GM12878 (cell line): Measurements from ENCODE around the gene CEP135. TPM values are rescaled to one million over a fixed set of nuclear protein-coding genes. Genes with fewer than 3 reads are reported as not detected.

Experiments
- ATAC-seq: fragments of 200-7000 bp; cut with Tn5 transposase; 3 replicates; pipeline ENCODE4 v1.9.1; 2020; ENCODE audit warnings: mild to moderate bottlenecking, moderate library complexity
- BruUV-seq: library from RNA; stranded (reverse); fragments of 400-500 nt; replicated peaks from 2 replicates; lab custom pipeline; 2021; lab: Mats Ljungman, UMichigan
- CTCF ChIA-PET: fragments of 300-600 bp; sonication (Branson Sonifier 250); formaldehyde crosslinking; extraction: SDS; loops from one replicate; lab custom pipeline; 2021; ENCODE audit warnings: inconsistent platforms; lab: Yijun Ruan, JAX
- POLR2A ChIA-PET: fragments of 350-600 bp; formaldehyde crosslinking; extraction: SDS; loops from one replicate; lab custom pipeline; 2021; ENCODE audit warnings: inconsistent platforms; lab: Charles Lee
- RAD21 ChIA-PET: fragments of 300-600 bp; sonication (Branson Sonifier 250); formaldehyde crosslinking; loops from one replicate; lab custom pipeline; 2023; ENCODE audit warnings: antibody characterized with exemption; ENCODE audit not compliant: unreplicated experiment; lab: Charles Lee
- SMC1A ChIA-PET: fragments of 300-600 bp; sonication (Branson Sonifier 250); formaldehyde crosslinking; loops from one replicate; lab custom pipeline; 2023; ENCODE audit not compliant: unreplicated experiment, uncharacterized antibody; lab: Charles Lee
- DNase-seq: peaks from one replicate; pipeline ENCODE4 v3.0.0-alpha.2; 2011; ENCODE audit warnings: low read depth, low spot score
- FAIRE-seq: peaks from 3 replicates; lab custom pipeline; 2011; peaks lifted over from hg19 to GRCh38; lab: Jason Lieb, UNC
- H2AFZ ChIP-seq: 2 replicates; pipeline ENCODE4 v1.6.0; 2011; ENCODE audit warnings: low read depth, low read length, control low read depth; ENCODE audit not compliant: control insufficient read depth
- H3K27ac ChIP-seq: 2 replicates; pipeline ENCODE4 v1.5.1; 2011; ENCODE audit warnings: control low read depth; ENCODE audit not compliant: control insufficient read depth, insufficient read depth
- H3K27me3 ChIP-seq, 2 experiments: replicated peaks in 1 of 2; 2 replicates each; pipeline versions ENCODE4 v1.6.0 to v1.6.1; 2011; ENCODE audit warnings: low read length in 1 of 2; ENCODE audit not compliant: control insufficient read depth in 2 of 2, insufficient read depth in 2 of 2
- H3K36me3 ChIP-seq, 2 experiments: 2 replicates each; pipeline ENCODE4 v1.5.1; 2011; ENCODE audit warnings: low read length in 1 of 2; ENCODE audit not compliant: control insufficient read depth in 2 of 2, insufficient read depth in 2 of 2
- H3K4me1 ChIP-seq: 2 replicates; pipeline ENCODE4 v1.6.1; 2011; ENCODE audit warnings: mild to moderate bottlenecking, low read length, moderate library complexity, mixed read lengths; ENCODE audit not compliant: control insufficient read depth, insufficient read depth
- H3K4me2 ChIP-seq: 2 replicates; pipeline ENCODE4 v1.6.0; 2011; ENCODE audit warnings: control low read depth; ENCODE audit not compliant: control insufficient read depth, insufficient read depth
- H3K4me3 ChIP-seq: fragments of 200-600 bp; sonication (generic); 2 replicates; pipeline ENCODE4 v1.5.1; 2016
- H3K79me2 ChIP-seq: 2 replicates; pipeline ENCODE4 v1.6.0; 2011; ENCODE audit warnings: low read length; ENCODE audit not compliant: control insufficient read depth, insufficient read depth
- H3K9ac ChIP-seq: 2 replicates; pipeline ENCODE4 v1.8.0; 2011; ENCODE audit warnings: low read length, control low read depth, mixed read lengths; ENCODE audit not compliant: control insufficient read depth, insufficient read depth
- H3K9me3 ChIP-seq: replicated peaks from 3 replicates; pipeline ENCODE4 v1.5.1; 2011; ENCODE audit warnings: mild to moderate bottlenecking, low read length; ENCODE audit not compliant: control insufficient read depth, insufficient read depth
- H4K20me1 ChIP-seq: 2 replicates; pipeline ENCODE4 v1.6.0; 2011; ENCODE audit not compliant: control insufficient read depth, insufficient read depth
- E2F8 ChIP-seq: fragments of 450-650 bp; IDR thresholded peaks from 2 replicates; pipeline ENCODE4 v1.6.1; 2018; ENCODE audit warnings: mild to moderate bottlenecking, low read depth, moderate library complexity; ENCODE audit not compliant: partially characterized antibody
- GABPA ChIP-seq: IDR thresholded peaks from 2 replicates; pipeline ENCODE4 v1.6.1; 2014; ENCODE audit warnings: antibody characterized with exemption, low read depth, mild to moderate bottlenecking, inconsistent platforms
- MTA3 ChIP-seq: IDR thresholded peaks from 2 replicates; pipeline ENCODE4 v1.6.1; 2012; ENCODE audit warnings: low read length, inconsistent platforms, borderline replicate concordance
- RAD21 ChIP-seq: IDR thresholded peaks from 2 replicates; pipeline ENCODE4 v1.6.1; 2011; ENCODE audit warnings: mild to moderate bottlenecking, low read depth, low read length, moderate library complexity; ENCODE audit not compliant: insufficient read depth
- RELA ChIP-seq: fragments of 450-650 bp; IDR thresholded peaks from 2 replicates; pipeline ENCODE4 v1.8.0; 2014; ENCODE audit warnings: borderline replicate concordance; ENCODE audit not compliant: partially characterized antibody
- SMC3 ChIP-seq: IDR thresholded peaks from 2 replicates; pipeline ENCODE4 v1.6.1; 2011; ENCODE audit warnings: low read length, improper control_type of control experiment, borderline replicate concordance
- SUZ12 ChIP-seq: fragments of 200-600 bp; sonication (generic); IDR thresholded peaks from one replicate; pipeline ENCODE4 v1.6.1; 2018; ENCODE audit warnings: antibody characterized with exemption, mild to moderate bottlenecking; ENCODE audit not compliant: unreplicated experiment
- ZBTB33 ChIP-seq: fragments of 450-650 bp; IDR thresholded peaks from 2 replicates; pipeline ENCODE4 v1.6.1; 2017; ENCODE audit warnings: mild to moderate bottlenecking
- ZNF217 ChIP-seq: fragments of 450-650 bp; IDR thresholded peaks from 2 replicates; pipeline ENCODE4 v1.6.1; 2017; ENCODE audit warnings: antibody characterized with exemption, mild to moderate bottlenecking
- WGBS: methylation state at CpG from one replicate; pipeline ENCODE4 v1.1.6; 2016; ENCODE audit warnings: low lambda C conversion rate; ENCODE audit not compliant: insufficient replicate concordance, insufficient coverage; ENCODE audit errors: missing lambda C conversion rate; 5-methylcytosine and 5-hydroxymethylcytosine counted together
- in situ Hi-C: fragments of 300-500 bp; cut with MboI; formaldehyde crosslinking; loops from 9 replicates; pipeline ENCODE4 v1.14.3; 2018; ENCODE audit warnings: mixed read lengths
- intact Hi-C: fragments of 100-400 bp; cut with micrococcal nuclease; formaldehyde crosslinking; loops from one replicate; pipeline ENCODE4 v1.14.2; 2022; ENCODE audit not compliant: unreplicated experiment
- polyA plus RNA-seq, 11 experiments: library from polyadenylated mRNA; depleted of rRNA in 4 of 11; unstranded in 6 of 11; stranded (reverse) in 5 of 11; fragments of >200 nt; fragmentation: Nextera tagmentation in 4 of 11; fragmentation: Illumina TruSeq in 1 of 11; extraction: Ambion mirVana in 4 of 11; extraction: Trizol in 1 of 11; gene quantifications; 1 replicate in 1 of 11; 2 replicates in 10 of 11; pipeline versions ENCODE4 v1.2.1 to v1.2.3, GENCODE V29; 2011 to 2016; ENCODE audit warnings: inconsistent platforms in 2 of 11, missing spikeins in 2 of 11, low read depth in 1 of 11
- total RNA-seq, 4 experiments: library from RNA; depleted of rRNA in 3 of 4; stranded (reverse); fragments of >200 nt in 3 of 4; fragmentation: Illumina TruSeq in 1 of 4; extraction: Trizol in 1 of 4; gene quantifications; 2 replicates each; pipeline versions ENCODE4 v1.2.1 to v1.2.3, GENCODE V29; 2013 to 2021
- TF ChIP-seq, protein P1 (sequence below): IDR thresholded peaks from 2 replicates; pipeline ENCODE4 v1.6.1; 2012; ENCODE audit warnings: low read depth, low read length, improper control_type of control experiment
- TF ChIP-seq, protein P2 (sequence below): IDR thresholded peaks from 2 replicates; pipeline ENCODE4 v1.6.1; 2012; ENCODE audit warnings: low read length, inconsistent platforms
- TF ChIP-seq, protein P3 (sequence below): IDR thresholded peaks from 2 replicates; pipeline ENCODE4 v1.6.1; 2012; ENCODE audit warnings: mild to moderate bottlenecking, low read depth, low read length

Gene CEP135
- total and polyA plus RNA-seq, 10 of the 15 experiments (the other 5 are each of a cell fraction or from before 2014, with no cell fraction given) = 2.9 to 13.6 (median 10.1) TPM

DNA sequence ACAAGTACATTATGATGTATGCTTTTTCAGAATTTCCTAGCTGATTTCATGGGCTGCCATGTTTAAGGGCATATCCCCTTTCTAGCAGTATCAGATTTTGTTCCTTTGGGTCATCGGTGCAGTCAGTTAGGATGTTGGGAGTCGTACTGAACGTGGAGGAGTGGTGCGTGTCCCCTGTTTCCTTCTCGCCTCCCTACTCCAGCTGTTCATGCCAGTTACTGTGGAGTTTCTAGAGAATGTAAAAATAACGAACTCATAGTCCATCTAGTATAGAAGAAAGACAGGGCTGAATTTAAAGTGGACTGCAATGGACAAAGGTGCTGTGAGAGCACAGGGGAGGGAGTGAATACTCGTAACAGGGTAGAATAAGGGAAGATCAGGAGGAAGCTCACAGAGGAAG lies 111.3 kb downstream of the CEP135 start (continued):
- no peak for TF ChIP-seq E2F8
- TF ChIP-seq RELA = no peak
- no peak for TF ChIP-seq ZNF217
- TF ChIP-seq RAD21 = no peak
- no peak for TF ChIP-seq GABPA
- TF ChIP-seq, protein P1, sequence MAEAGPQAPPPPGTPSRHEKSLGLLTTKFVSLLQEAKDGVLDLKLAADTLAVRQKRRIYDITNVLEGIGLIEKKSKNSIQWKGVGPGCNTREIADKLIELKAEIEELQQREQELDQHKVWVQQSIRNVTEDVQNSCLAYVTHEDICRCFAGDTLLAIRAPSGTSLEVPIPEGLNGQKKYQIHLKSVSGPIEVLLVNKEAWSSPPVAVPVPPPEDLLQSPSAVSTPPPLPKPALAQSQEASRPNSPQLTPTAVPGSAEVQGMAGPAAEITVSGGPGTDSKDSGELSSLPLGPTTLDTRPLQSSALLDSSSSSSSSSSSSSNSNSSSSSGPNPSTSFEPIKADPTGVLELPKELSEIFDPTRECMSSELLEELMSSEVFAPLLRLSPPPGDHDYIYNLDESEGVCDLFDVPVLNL = no peak
- TF ChIP-seq, all 136 proteins: peak for 0

DNA sequence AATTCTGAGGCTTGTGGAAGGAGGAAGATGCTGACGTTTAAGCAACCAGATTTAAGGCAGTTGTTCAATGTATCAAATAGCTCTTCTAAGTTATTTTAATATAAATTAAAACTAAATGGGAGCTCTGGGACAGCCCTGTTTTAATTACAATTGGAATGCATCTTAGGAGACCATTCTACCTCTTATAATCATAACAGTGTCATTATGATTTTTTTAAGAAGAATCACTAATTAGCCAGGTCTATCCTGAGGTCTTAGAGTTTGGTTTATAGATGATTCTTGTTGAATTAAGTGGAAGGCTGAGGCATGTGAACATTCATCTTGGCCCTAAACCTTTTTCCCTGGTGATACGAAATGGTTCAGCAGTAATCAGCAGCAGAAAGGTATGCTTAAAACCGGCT lies 113.4 kb downstream of the CEP135 start:
- no peak for FAIRE-seq
- Histone ChIP-seq H3K4me2 (no peak overlapping the region), H3K27ac (no peak overlapping the region), H3K79me2 (no peaks in the 10 kb centered on the region), H4K20me1 (no peaks in the 10 kb centered on the region), H2AFZ (no peak overlapping the region), H3K36me3 (no peaks in the 10 kb centered on the region), H3K4me3 (no peak overlapping the region), H3K9me3 (no peaks in the 10 kb centered on the region), H3K9ac (no peak overlapping the region), H3K4me1 (no peaks in the 10 kb centered on the region), H3K27me3 (no peaks in the 10 kb centered on the region)
- ChIA-PET POLR2A (no interaction called here), SMC1A (no interaction called here), RAD21 (no interaction called here), CTCF (no interaction called here)
- no peak for DNase-seq
- intact Hi-C loops = no loop called here
- 32% methylated on average over 3 of the region's 3 CpGs for WGBS
- in situ Hi-C loops = no loop called here
- no TSS peak for BruUV-seq
- no peak for ATAC-seq
- no peak for TF ChIP-seq SMC3
- TF ChIP-seq MTA3 = no peak
- no peak for TF ChIP-seq SUZ12
- no peak for TF ChIP-seq RAD21
- TF ChIP-seq, protein P2, sequence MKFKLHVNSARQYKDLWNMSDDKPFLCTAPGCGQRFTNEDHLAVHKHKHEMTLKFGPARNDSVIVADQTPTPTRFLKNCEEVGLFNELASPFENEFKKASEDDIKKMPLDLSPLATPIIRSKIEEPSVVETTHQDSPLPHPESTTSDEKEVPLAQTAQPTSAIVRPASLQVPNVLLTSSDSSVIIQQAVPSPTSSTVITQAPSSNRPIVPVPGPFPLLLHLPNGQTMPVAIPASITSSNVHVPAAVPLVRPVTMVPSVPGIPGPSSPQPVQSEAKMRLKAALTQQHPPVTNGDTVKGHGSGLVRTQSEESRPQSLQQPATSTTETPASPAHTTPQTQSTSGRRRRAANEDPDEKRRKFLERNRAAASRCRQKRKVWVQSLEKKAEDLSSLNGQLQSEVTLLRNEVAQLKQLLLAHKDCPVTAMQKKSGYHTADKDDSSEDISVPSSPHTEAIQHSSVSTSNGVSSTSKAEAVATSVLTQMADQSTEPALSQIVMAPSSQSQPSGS = no peak
- no peak for TF ChIP-seq ZBTB33
- TF ChIP-seq, protein P3, sequence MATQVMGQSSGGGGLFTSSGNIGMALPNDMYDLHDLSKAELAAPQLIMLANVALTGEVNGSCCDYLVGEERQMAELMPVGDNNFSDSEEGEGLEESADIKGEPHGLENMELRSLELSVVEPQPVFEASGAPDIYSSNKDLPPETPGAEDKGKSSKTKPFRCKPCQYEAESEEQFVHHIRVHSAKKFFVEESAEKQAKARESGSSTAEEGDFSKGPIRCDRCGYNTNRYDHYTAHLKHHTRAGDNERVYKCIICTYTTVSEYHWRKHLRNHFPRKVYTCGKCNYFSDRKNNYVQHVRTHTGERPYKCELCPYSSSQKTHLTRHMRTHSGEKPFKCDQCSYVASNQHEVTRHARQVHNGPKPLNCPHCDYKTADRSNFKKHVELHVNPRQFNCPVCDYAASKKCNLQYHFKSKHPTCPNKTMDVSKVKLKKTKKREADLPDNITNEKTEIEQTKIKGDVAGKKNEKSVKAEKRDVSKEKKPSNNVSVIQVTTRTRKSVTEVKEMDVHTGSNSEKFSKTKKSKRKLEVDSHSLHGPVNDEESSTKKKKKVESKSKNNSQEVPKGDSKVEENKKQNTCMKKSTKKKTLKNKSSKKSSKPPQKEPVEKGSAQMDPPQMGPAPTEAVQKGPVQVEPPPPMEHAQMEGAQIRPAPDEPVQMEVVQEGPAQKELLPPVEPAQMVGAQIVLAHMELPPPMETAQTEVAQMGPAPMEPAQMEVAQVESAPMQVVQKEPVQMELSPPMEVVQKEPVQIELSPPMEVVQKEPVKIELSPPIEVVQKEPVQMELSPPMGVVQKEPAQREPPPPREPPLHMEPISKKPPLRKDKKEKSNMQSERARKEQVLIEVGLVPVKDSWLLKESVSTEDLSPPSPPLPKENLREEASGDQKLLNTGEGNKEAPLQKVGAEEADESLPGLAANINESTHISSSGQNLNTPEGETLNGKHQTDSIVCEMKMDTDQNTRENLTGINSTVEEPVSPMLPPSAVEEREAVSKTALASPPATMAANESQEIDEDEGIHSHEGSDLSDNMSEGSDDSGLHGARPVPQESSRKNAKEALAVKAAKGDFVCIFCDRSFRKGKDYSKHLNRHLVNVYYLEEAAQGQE = no peak
